Liver (tissue), 9 donors: ENCODE data around the gene SHLD1. TPM values are rescaled to one million over a fixed set of nuclear protein-coding genes. Genes with fewer than 3 reads are reported as not detected.

Experiments
- DNase-seq: peaks from one replicate; pipeline ENCODE4 v3.0.0-alpha.2; 2017; ENCODE audit warnings: low spot score
- H3K27ac ChIP-seq, 2 donors: one replicate each; pipeline ENCODE4 v1.7.0; 2013; ENCODE audit warnings: inconsistent platforms in 2 of 2, low read length in 2 of 2, control low read depth in 1 of 2, low read depth in 1 of 2, mild to moderate bottlenecking in 1 of 2
- H3K27me3 ChIP-seq, 4 donors: one replicate each; pipeline versions ENCODE4 v1.6.1 to v1.7.0; 2013; ENCODE audit warnings: low read length in 3 of 4, inconsistent platforms in 1 of 4, mild to moderate bottlenecking in 1 of 4, moderate library complexity in 1 of 4; ENCODE audit not compliant: control insufficient read depth in 4 of 4, insufficient read depth in 4 of 4
- H3K36me3 ChIP-seq, 4 donors: one replicate each; pipeline versions ENCODE4 v1.6.1 to v1.7.0; 2013; ENCODE audit warnings: low read length in 3 of 4, mild to moderate bottlenecking in 3 of 4, low read depth in 1 of 4, moderate library complexity in 1 of 4; ENCODE audit not compliant: control insufficient read depth in 4 of 4, insufficient read depth in 3 of 4
- H3K4me1 ChIP-seq, 4 donors: one replicate each; pipeline versions ENCODE4 v1.6.1 to v1.7.0; 2013; ENCODE audit warnings: low read length in 3 of 4, mild to moderate bottlenecking in 3 of 4, moderate library complexity in 1 of 4; ENCODE audit not compliant: control insufficient read depth in 4 of 4, insufficient read depth in 4 of 4
- H3K4me3 ChIP-seq, 3 donors: one replicate each; pipeline versions ENCODE4 v1.6.1 to v1.7.0; 2013; ENCODE audit warnings: low read length in 3 of 3, control low read depth in 1 of 3, low read depth in 1 of 3, mild to moderate bottlenecking in 1 of 3
- H3K9ac ChIP-seq, 2 donors: one replicate each; pipeline ENCODE4 v1.7.0; 2013; ENCODE audit warnings: low read length in 2 of 2, mild to moderate bottlenecking in 2 of 2, moderate library complexity in 2 of 2, control low read depth in 1 of 2, low read depth in 1 of 2
- H3K9me3 ChIP-seq, 4 donors: one replicate each; pipeline versions ENCODE4 v1.6.1 to v1.7.0; 2013; ENCODE audit warnings: low read length in 3 of 4; ENCODE audit not compliant: control insufficient read depth in 4 of 4
- ATF3 ChIP-seq: IDR thresholded peaks from 2 replicates; pipeline ENCODE4 v1.6.1; 2016; ENCODE audit warnings: antibody characterized with exemption
- CTCF ChIP-seq: fragments of 150-350 bp; IDR thresholded peaks from 2 replicates; pipeline ENCODE4 v1.5.1; 2017; ENCODE audit warnings: improper control_type of control experiment, low read depth, low read length; ENCODE audit not compliant: missing input control
- EGR1 ChIP-seq, 2 donors: IDR thresholded peaks; 2 replicates each; pipeline ENCODE4 v1.6.1; 2016 to 2018; ENCODE audit warnings: antibody characterized with exemption in 2 of 2, low read depth in 2 of 2
- FOXA1 ChIP-seq: IDR thresholded peaks from 2 replicates; pipeline ENCODE4 v1.6.1; 2016; ENCODE audit warnings: antibody characterized with exemption
- GABPA ChIP-seq, 2 donors: IDR thresholded peaks in 1 of 2; conservative IDR thresholded peaks in 1 of 2; 2 replicates each; pipeline ENCODE4 v1.6.1; 2016; ENCODE audit warnings: antibody characterized with exemption in 2 of 2, mild to moderate bottlenecking in 1 of 2, moderate library complexity in 1 of 2
- HNF4G ChIP-seq: IDR thresholded peaks from 2 replicates; pipeline ENCODE4 v1.6.1; 2016; ENCODE audit warnings: antibody characterized with exemption
- JUND ChIP-seq, 2 donors: IDR thresholded peaks; 2 replicates each; pipeline ENCODE4 v1.6.1; 2016; ENCODE audit warnings: antibody characterized with exemption in 2 of 2
- NR2F2 ChIP-seq: IDR thresholded peaks from 2 replicates; pipeline ENCODE4 v1.6.1; 2016; ENCODE audit warnings: antibody characterized with exemption
- TAF1 ChIP-seq: conservative IDR thresholded peaks from 2 replicates; pipeline ENCODE4 v1.6.1; 2016; ENCODE audit warnings: antibody characterized with exemption, mild to moderate bottlenecking
- WGBS: extraction: QIAGEN DNeasy Blood & Tissue Kit; methylation state at CpG from one replicate; pipeline ENCODE4 v1.1.7; 2013; 5-methylcytosine and 5-hydroxymethylcytosine counted together
- polyA plus RNA-seq, 2 donors: library from polyadenylated mRNA; stranded (reverse) in 1 of 2; unstranded in 1 of 2; fragments of 200-250 nt in 1 of 2; fragments of >200 nt in 1 of 2; fragmentation: Nextera tagmentation in 1 of 2; extraction: Ambion mirVana in 1 of 2; gene quantifications; one replicate each; pipeline versions ENCODE4 v1.2.1 to v1.2.3, GENCODE V29; 2013 to 2015
- total RNA-seq, 2 donors: library from RNA; depleted of rRNA; stranded (reverse); fragments of >200 nt; gene quantifications; one replicate each; pipeline ENCODE4 v1.2.3, GENCODE V29; 2014
- TF ChIP-seq, protein P1 (sequence below): IDR thresholded peaks from 2 replicates; pipeline ENCODE4 v1.6.1; 2016; ENCODE audit warnings: antibody characterized with exemption, mild to moderate bottlenecking
- TF ChIP-seq, protein P2 (sequence below): IDR thresholded peaks from 2 replicates; pipeline ENCODE4 v1.6.1; 2016; ENCODE audit warnings: antibody characterized with exemption
- donor health status: healthy.
- donor health status: healthy.
- donor health status: healthy.
- donor health status: healthy.
- donor health status: healthy.

SHLD1 gene
- total and polyA plus RNA-seq, 4 donors: 0.92 to 5.0 (median 2.0) TPM

GRCh38 chr20:5893052-5893451 lies 142.9 kb downstream of the SHLD1 start:
- no peaks in the 10 kb centered on the region for H3K4me1 ChIP-seq
- H3K4me3 ChIP-seq: no peak overlapping the region
- H3K9ac ChIP-seq: no peak overlapping the region
- no peak for TF ChIP-seq NR2F2
- no peak for TF ChIP-seq JUND (IDR thresholded peaks at IDR 0.05)
- no peak for TF ChIP-seq CTCF
- TF ChIP-seq, protein P1, sequence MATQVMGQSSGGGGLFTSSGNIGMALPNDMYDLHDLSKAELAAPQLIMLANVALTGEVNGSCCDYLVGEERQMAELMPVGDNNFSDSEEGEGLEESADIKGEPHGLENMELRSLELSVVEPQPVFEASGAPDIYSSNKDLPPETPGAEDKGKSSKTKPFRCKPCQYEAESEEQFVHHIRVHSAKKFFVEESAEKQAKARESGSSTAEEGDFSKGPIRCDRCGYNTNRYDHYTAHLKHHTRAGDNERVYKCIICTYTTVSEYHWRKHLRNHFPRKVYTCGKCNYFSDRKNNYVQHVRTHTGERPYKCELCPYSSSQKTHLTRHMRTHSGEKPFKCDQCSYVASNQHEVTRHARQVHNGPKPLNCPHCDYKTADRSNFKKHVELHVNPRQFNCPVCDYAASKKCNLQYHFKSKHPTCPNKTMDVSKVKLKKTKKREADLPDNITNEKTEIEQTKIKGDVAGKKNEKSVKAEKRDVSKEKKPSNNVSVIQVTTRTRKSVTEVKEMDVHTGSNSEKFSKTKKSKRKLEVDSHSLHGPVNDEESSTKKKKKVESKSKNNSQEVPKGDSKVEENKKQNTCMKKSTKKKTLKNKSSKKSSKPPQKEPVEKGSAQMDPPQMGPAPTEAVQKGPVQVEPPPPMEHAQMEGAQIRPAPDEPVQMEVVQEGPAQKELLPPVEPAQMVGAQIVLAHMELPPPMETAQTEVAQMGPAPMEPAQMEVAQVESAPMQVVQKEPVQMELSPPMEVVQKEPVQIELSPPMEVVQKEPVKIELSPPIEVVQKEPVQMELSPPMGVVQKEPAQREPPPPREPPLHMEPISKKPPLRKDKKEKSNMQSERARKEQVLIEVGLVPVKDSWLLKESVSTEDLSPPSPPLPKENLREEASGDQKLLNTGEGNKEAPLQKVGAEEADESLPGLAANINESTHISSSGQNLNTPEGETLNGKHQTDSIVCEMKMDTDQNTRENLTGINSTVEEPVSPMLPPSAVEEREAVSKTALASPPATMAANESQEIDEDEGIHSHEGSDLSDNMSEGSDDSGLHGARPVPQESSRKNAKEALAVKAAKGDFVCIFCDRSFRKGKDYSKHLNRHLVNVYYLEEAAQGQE: no peak
- no peak for TF ChIP-seq HNF4G
- no peak for TF ChIP-seq ATF3
- no peak for TF ChIP-seq EGR1 (IDR thresholded peaks at IDR 0.05; ENCODE audit: low read depth in 2 of 2)
- H3K27ac ChIP-seq: no peak overlapping the region
- H3K27me3 ChIP-seq: peaks cover 0 to 4% (median 0%) of the 10 kb centered on the region in 4 donors
- H3K9me3 ChIP-seq: no peaks in the 10 kb centered on the region
- no peak for DNase-seq
- H3K36me3 ChIP-seq: no peaks in the 10 kb centered on the region
- WGBS: 68% methylated on average over 3 of the region's 3 CpGs

DNA sequence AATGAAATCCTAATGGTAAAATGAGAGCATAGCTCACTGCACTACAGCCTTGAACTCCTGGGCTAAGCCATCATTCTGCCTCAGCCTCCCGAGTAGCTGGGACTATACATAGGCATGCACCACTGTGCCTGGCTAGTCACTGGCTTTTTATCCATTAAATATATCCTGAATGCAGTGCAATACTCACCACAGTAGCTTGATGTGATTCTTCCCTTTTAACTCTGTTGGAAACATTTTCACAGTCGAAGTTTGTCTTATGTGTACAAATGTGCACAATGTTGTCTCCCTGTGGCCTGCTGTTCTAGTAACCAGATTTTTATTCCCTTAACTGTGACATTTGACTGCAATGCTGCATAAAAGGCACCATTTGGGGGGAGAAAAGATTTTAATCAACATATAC lies 143.4 kb downstream of the SHLD1 start:
- no peaks in the 10 kb centered on the region for H3K36me3 ChIP-seq
- no peak overlapping the region for H3K27ac ChIP-seq
- no peaks in the 10 kb centered on the region for H3K9me3 ChIP-seq
- WGBS: 82% methylated on average over 2 of the region's 2 CpGs
- H3K9ac ChIP-seq: no peak overlapping the region
- H3K4me1 ChIP-seq: no peaks in the 10 kb centered on the region
- DNase-seq: no peak
- TF ChIP-seq TAF1 (no peak), JUND (IDR thresholded peaks at IDR 0.05) (no peak), GABPA (IDR thresholded peaks at IDR 0.05 in 1 of 2, conservative IDR thresholded peaks at IDR 0.05 in 1 of 2) (no peak), FOXA1 (no peak)
- TF ChIP-seq, protein P2, sequence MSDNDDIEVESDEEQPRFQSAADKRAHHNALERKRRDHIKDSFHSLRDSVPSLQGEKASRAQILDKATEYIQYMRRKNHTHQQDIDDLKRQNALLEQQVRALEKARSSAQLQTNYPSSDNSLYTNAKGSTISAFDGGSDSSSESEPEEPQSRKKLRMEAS: no peak
- TF ChIP-seq, protein P1: no peak
- no peak overlapping the region for H3K4me3 ChIP-seq
- peaks cover 0 to 4% (median 0%) of the 10 kb centered on the region in 4 donors for H3K27me3 ChIP-seq
